AG09309 (cell line): Measurements from ENCODE around the gene AIFM3.

Experiments
- DNase-seq: peaks from one replicate; pipeline ENCODE4 v3.0.0-alpha.2; 2010; ENCODE audit warnings: low read depth
- H3K4me3 ChIP-seq: 2 replicates; pipeline ENCODE4 v1.5.1; 2011; ENCODE audit warnings: mild to moderate bottlenecking, low read depth, low read length, moderate library complexity; ENCODE audit not compliant: control insufficient read depth
- CTCF ChIP-seq: IDR thresholded peaks from 2 replicates; pipeline ENCODE4 v1.5.1; 2011; ENCODE audit warnings: mild to moderate bottlenecking, low read depth, low read length, inconsistent platforms; ENCODE audit not compliant: insufficient read depth, control insufficient read depth; ENCODE audit errors: missing control alignments

The AIFM3 gene

GRCh38 chr22:20996598-20997535, 29.8 kb downstream of the AIFM3 start:
- DNase-seq: no peak
- no peak for TF ChIP-seq CTCF

GRCh38 chr22:20997536-20998257, 30.6 kb downstream of the AIFM3 start:
- no peak overlapping the region for H3K4me3 ChIP-seq

More at GRCh38 chr22:20996598-20997535, 29.8 kb downstream of the AIFM3 start:
- H3K4me3 ChIP-seq: no peak overlapping the region

GRCh38 chr22:20998411-20999336, 31.6 kb downstream of the AIFM3 start:
- H3K4me3 ChIP-seq: no peak overlapping the region
- TF ChIP-seq CTCF: no peak
- DNase-seq: no peak

More at GRCh38 chr22:20997536-20998257, 30.6 kb downstream of the AIFM3 start:
- DNase-seq: no peak
- TF ChIP-seq CTCF: no peak

GRCh38 chr22:20999350-21000206, 32.5 kb downstream of the AIFM3 start:
- no peak overlapping the region for H3K4me3 ChIP-seq
- TF ChIP-seq CTCF: no peak
- DNase-seq: no peak

GRCh38 chr22:21000207-21000986, 33.3 kb downstream of the AIFM3 start:
- no peak for DNase-seq
- TF ChIP-seq CTCF: no peak
- peak overlapping the region; percentile 92 for H3K4me3 ChIP-seq
